HEK293 (cell line): Measurements from ENCODE around the gene CYB561A3.

Source experiments
- SP7 ChIP-seq: fragments of 450-650 bp; formaldehyde crosslinking; IDR thresholded peaks from 2 replicates; pipeline ENCODE4 v1.5.1; 2016; ENCODE audit warnings: missing biosample characterization, missing genetic modification characterization
- ZNF202 ChIP-seq: fragments of 450-650 bp; formaldehyde crosslinking; IDR thresholded peaks from 2 replicates; pipeline ENCODE4 v1.5.1; 2016; ENCODE audit warnings: missing biosample characterization, missing genetic modification characterization, borderline replicate concordance
- ZNF223 ChIP-seq: fragments of 450-650 bp; formaldehyde crosslinking; IDR thresholded peaks from 2 replicates; pipeline ENCODE4 v1.5.1; 2016; ENCODE audit warnings: missing biosample characterization, missing genetic modification characterization
- ZNF747 ChIP-seq: fragments of 450-650 bp; formaldehyde crosslinking; IDR thresholded peaks from 2 replicates; pipeline ENCODE4 v1.5.1; 2016; ENCODE audit warnings: missing biosample characterization, missing genetic modification characterization
- ZNF776 ChIP-seq: fragments of 450-650 bp; formaldehyde crosslinking; IDR thresholded peaks from 2 replicates; pipeline ENCODE4 v1.5.0; 2017; ENCODE audit warnings: missing biosample characterization, missing genetic modification characterization, borderline replicate concordance
- TF ChIP-seq, protein P1 (sequence below): fragments of 450-650 bp; formaldehyde crosslinking; IDR thresholded peaks from 2 replicates; pipeline ENCODE4 v1.5.1; 2016; ENCODE audit warnings: missing biosample characterization, missing genetic modification characterization
- TF ChIP-seq, protein P2 (sequence below): fragments of 450-650 bp; formaldehyde crosslinking; IDR thresholded peaks from 2 replicates; pipeline ENCODE4 v1.5.1; 2016; ENCODE audit warnings: missing biosample characterization, missing genetic modification characterization
- TF ChIP-seq, protein P3 (sequence below): fragments of 450-650 bp; formaldehyde crosslinking; IDR thresholded peaks from 2 replicates; pipeline ENCODE4 v1.5.1; 2017; ENCODE audit warnings: missing biosample characterization, missing genetic modification characterization
- TF ChIP-seq, protein P4 (sequence below): fragments of 450-650 bp; formaldehyde crosslinking; conservative IDR thresholded peaks from 2 replicates; pipeline ENCODE4 v1.5.1; 2016; ENCODE audit warnings: low read depth, missing biosample characterization, missing genetic modification characterization

DNA sequence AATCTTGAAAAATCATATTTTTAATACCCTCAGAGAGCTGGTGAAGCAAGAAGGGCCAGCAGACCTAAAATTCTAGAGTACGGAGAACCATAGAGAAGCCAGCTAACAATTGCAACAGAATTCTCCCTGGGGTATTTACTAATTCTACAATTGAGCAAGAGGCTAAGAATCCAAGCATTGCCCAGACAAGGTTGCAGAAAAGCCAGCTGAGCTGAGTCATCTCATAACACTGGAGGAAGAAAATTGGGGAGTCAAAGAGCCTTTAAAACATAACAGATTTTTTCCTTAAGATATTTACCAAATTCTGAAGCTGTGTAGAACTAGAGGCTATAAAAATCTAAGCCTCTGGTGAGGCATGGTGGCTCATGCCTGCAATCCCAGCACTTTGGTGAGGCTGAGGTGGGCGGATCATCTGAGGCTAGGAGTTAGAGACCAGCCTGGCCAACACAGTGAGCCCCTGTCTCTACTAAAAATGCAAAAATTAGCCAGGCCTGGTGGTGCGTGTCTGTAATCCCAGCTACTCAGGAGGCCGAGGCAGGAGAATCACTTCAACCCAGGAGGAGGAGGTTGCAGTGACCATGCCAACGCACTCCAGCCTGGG is 17.1 kb upstream of the CYB561A3 start:
- TF ChIP-seq ZNF776 (tag by site-specific recombination) (no peak), ZNF223 (tag by site-specific recombination) (no peak), ZNF747 (tag by site-specific recombination) (no peak), SP7 (no peak), ZNF202 (tag by site-specific recombination) (no peak)
- TF ChIP-seq, protein P1, sequence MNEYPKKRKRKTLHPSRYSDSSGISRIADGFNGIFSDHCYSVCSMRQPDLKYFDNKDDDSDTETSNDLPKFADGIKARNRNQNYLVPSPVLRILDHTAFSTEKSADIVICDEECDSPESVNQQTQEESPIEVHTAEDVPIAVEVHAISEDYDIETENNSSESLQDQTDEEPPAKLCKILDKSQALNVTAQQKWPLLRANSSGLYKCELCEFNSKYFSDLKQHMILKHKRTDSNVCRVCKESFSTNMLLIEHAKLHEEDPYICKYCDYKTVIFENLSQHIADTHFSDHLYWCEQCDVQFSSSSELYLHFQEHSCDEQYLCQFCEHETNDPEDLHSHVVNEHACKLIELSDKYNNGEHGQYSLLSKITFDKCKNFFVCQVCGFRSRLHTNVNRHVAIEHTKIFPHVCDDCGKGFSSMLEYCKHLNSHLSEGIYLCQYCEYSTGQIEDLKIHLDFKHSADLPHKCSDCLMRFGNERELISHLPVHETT (tag by site-specific recombination): no peak
- TF ChIP-seq, protein P2, sequence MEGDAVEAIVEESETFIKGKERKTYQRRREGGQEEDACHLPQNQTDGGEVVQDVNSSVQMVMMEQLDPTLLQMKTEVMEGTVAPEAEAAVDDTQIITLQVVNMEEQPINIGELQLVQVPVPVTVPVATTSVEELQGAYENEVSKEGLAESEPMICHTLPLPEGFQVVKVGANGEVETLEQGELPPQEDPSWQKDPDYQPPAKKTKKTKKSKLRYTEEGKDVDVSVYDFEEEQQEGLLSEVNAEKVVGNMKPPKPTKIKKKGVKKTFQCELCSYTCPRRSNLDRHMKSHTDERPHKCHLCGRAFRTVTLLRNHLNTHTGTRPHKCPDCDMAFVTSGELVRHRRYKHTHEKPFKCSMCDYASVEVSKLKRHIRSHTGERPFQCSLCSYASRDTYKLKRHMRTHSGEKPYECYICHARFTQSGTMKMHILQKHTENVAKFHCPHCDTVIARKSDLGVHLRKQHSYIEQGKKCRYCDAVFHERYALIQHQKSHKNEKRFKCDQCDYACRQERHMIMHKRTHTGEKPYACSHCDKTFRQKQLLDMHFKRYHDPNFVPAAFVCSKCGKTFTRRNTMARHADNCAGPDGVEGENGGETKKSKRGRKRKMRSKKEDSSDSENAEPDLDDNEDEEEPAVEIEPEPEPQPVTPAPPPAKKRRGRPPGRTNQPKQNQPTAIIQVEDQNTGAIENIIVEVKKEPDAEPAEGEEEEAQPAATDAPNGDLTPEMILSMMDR (tag by site-specific recombination): no peak
- TF ChIP-seq, protein P3, sequence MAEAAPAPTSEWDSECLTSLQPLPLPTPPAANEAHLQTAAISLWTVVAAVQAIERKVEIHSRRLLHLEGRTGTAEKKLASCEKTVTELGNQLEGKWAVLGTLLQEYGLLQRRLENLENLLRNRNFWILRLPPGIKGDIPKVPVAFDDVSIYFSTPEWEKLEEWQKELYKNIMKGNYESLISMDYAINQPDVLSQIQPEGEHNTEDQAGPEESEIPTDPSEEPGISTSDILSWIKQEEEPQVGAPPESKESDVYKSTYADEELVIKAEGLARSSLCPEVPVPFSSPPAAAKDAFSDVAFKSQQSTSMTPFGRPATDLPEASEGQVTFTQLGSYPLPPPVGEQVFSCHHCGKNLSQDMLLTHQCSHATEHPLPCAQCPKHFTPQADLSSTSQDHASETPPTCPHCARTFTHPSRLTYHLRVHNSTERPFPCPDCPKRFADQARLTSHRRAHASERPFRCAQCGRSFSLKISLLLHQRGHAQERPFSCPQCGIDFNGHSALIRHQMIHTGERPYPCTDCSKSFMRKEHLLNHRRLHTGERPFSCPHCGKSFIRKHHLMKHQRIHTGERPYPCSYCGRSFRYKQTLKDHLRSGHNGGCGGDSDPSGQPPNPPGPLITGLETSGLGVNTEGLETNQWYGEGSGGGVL (tag by site-specific recombination): no peak
- TF ChIP-seq, protein P4, sequence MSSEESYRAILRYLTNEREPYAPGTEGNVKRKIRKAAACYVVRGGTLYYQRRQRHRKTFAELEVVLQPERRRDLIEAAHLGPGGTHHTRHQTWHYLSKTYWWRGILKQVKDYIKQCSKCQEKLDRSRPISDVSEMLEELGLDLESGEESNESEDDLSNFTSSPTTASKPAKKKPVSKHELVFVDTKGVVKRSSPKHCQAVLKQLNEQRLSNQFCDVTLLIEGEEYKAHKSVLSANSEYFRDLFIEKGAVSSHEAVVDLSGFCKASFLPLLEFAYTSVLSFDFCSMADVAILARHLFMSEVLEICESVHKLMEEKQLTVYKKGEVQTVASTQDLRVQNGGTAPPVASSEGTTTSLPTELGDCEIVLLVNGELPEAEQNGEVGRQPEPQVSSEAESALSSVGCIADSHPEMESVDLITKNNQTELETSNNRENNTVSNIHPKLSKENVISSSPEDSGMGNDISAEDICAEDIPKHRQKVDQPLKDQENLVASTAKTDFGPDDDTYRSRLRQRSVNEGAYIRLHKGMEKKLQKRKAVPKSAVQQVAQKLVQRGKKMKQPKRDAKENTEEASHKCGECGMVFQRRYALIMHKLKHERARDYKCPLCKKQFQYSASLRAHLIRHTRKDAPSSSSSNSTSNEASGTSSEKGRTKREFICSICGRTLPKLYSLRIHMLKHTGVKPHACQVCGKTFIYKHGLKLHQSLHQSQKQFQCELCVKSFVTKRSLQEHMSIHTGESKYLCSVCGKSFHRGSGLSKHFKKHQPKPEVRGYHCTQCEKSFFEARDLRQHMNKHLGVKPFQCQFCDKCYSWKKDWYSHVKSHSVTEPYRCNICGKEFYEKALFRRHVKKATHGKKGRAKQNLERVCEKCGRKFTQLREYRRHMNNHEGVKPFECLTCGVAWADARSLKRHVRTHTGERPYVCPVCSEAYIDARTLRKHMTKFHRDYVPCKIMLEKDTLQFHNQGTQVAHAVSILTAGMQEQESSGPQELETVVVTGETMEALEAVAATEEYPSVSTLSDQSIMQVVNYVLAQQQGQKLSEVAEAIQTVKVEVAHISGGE: no peak
